Measurements from ENCODE around the gene CUL3.

DNA sequence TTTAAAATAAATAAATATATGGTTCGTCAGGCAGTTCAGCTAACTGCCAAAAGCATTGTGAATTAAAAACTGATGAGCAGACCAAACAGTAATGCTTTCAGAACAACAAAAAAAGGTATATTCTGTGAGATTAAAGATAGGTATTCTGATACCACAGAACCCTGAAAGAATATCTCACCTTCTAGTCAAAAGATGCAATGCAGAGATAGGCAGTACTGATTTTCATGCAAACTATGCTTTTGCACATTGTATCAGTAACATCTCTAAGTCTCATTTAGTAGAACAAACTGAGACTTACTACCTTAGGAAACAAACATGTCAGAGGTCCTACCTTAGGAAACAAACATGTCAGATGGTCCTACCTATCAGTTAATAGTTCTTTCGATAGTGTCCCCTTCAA lies 32.4 kb downstream of the CUL3 start:
- no peak for TF ChIP-seq ZNF274 (IDR thresholded peaks at IDR 0.05; ENCODE audit: insufficient read depth, insufficient read length)
- TF ChIP-seq ESRRA (IDR thresholded peaks at IDR 0.05; ENCODE audit: low read length) = no peak
- TF ChIP-seq, protein P1, sequence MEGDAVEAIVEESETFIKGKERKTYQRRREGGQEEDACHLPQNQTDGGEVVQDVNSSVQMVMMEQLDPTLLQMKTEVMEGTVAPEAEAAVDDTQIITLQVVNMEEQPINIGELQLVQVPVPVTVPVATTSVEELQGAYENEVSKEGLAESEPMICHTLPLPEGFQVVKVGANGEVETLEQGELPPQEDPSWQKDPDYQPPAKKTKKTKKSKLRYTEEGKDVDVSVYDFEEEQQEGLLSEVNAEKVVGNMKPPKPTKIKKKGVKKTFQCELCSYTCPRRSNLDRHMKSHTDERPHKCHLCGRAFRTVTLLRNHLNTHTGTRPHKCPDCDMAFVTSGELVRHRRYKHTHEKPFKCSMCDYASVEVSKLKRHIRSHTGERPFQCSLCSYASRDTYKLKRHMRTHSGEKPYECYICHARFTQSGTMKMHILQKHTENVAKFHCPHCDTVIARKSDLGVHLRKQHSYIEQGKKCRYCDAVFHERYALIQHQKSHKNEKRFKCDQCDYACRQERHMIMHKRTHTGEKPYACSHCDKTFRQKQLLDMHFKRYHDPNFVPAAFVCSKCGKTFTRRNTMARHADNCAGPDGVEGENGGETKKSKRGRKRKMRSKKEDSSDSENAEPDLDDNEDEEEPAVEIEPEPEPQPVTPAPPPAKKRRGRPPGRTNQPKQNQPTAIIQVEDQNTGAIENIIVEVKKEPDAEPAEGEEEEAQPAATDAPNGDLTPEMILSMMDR (IDR thresholded peaks at IDR 0.05 in 2 of 3, conservative IDR thresholded peaks at IDR 0.05 in 1 of 3; ENCODE audit: control insufficient read depth in 2 of 3, extremely low read depth in 1 of 3, insufficient read depth in 1 of 3, low read depth in 3 of 3, low read length in 3 of 3) = no peak
- TF ChIP-seq RAD21 (IDR thresholded peaks at IDR 0.05; ENCODE audit: insufficient read depth, low read depth, low read length) = no peak
- TF ChIP-seq, protein P2, sequence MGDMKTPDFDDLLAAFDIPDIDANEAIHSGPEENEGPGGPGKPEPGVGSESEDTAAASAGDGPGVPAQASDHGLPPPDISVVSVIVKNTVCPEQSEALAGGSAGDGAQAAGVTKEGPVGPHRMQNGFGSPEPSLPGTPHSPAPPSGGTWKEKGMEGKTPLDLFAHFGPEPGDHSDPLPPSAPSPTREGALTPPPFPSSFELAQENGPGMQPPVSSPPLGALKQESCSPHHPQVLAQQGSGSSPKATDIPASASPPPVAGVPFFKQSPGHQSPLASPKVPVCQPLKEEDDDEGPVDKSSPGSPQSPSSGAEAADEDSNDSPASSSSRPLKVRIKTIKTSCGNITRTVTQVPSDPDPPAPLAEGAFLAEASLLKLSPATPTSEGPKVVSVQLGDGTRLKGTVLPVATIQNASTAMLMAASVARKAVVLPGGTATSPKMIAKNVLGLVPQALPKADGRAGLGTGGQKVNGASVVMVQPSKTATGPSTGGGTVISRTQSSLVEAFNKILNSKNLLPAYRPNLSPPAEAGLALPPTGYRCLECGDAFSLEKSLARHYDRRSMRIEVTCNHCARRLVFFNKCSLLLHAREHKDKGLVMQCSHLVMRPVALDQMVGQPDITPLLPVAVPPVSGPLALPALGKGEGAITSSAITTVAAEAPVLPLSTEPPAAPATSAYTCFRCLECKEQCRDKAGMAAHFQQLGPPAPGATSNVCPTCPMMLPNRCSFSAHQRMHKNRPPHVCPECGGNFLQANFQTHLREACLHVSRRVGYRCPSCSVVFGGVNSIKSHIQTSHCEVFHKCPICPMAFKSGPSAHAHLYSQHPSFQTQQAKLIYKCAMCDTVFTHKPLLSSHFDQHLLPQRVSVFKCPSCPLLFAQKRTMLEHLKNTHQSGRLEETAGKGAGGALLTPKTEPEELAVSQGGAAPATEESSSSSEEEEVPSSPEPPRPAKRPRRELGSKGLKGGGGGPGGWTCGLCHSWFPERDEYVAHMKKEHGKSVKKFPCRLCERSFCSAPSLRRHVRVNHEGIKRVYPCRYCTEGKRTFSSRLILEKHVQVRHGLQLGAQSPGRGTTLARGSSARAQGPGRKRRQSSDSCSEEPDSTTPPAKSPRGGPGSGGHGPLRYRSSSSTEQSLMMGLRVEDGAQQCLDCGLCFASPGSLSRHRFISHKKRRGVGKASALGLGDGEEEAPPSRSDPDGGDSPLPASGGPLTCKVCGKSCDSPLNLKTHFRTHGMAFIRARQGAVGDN (IDR thresholded peaks at IDR 0.05) = no peak

All from GM12878 (cell line).